SK-N-SH (cell line): ENCODE measurements around the gene PASK.

Source experiments
- EZH2phosphoT487 ChIP-seq: fragments of 200-600 bp; sonication (generic); IDR thresholded peaks from 2 replicates; pipeline ENCODE4 v1.6.1; 2017; ENCODE audit warnings: low read depth, mixed run types, mild to moderate bottlenecking, antibody characterized with exemption, moderate library complexity, borderline replicate concordance
- JUND ChIP-seq: IDR thresholded peaks from 2 replicates; pipeline ENCODE4 v1.4.0; 2012
- POLR2AphosphoS5 ChIP-seq: IDR thresholded peaks from 2 replicates; pipeline ENCODE4 v1.6.1; 2012; ENCODE audit warnings: low read depth, low read length
- TF ChIP-seq, protein P1 (sequence below): fragments of 200-600 bp; sonication (generic); IDR thresholded peaks from 2 replicates; pipeline ENCODE4 v1.6.1; 2017; ENCODE audit warnings: antibody characterized with exemption, mild to moderate bottlenecking, moderate library complexity

DNA sequence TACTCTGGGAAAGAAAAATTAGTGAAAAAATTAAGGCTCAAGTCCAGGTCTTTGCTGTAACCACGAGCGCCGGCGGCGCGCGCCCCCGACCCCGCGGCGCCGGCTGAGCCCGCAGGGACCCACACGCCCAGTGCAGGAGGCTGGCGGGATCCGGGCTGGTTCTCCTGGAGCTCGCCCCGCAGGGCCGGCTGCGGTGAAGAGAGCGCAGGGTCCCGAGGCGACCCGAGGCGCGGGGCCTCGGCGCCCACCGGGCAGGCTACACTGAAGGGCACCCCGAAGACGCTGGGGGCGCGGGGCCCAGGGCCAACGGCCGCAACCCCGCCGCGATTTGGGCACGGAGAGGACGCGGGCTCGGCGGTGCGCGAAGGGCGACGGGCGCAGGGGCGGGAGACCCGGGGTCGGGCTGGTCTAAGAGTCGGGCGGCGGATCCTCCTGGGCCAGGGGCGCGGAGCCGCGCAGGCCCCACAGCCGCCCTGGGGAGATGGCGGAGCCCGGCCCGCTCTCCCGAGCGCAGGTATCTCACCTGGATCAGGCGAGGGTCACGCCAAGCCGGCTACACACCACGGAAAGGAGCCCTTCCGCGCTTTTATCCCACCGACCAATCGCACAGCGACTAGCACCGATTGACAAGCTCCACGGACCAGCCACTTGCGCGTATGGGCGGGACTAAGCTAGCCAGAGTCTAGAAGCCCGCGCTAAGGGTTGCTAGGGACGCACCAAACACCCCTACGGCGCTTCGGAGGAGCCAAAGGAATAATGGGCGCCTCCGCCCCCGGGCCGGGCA lies at the start of gene PASK:
- TF ChIP-seq, protein P1, sequence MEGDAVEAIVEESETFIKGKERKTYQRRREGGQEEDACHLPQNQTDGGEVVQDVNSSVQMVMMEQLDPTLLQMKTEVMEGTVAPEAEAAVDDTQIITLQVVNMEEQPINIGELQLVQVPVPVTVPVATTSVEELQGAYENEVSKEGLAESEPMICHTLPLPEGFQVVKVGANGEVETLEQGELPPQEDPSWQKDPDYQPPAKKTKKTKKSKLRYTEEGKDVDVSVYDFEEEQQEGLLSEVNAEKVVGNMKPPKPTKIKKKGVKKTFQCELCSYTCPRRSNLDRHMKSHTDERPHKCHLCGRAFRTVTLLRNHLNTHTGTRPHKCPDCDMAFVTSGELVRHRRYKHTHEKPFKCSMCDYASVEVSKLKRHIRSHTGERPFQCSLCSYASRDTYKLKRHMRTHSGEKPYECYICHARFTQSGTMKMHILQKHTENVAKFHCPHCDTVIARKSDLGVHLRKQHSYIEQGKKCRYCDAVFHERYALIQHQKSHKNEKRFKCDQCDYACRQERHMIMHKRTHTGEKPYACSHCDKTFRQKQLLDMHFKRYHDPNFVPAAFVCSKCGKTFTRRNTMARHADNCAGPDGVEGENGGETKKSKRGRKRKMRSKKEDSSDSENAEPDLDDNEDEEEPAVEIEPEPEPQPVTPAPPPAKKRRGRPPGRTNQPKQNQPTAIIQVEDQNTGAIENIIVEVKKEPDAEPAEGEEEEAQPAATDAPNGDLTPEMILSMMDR: no peak
- no peak for TF ChIP-seq POLR2AphosphoS5
- no peak for TF ChIP-seq JUND
- no peak for TF ChIP-seq EZH2phosphoT487
